Neutrophil (primary cell): ENCODE data around the gene PPP2R5D.
"Not testable (repeated sequence)": the region's sequence is repeated elsewhere in the genome, so short reads cannot be mapped to it uniquely, and the experiment has no call there.

Source experiments
- H3K27ac ChIP-seq: fragments of 200-600 bp; sonication (generic); 2 replicates; pipeline ENCODE4 v1.5.1; 2016; ENCODE audit warnings: mild to moderate bottlenecking, moderate library complexity
- H3K27me3 ChIP-seq: fragments of 200-600 bp; sonication (generic); 2 replicates; pipeline ENCODE4 v1.6.0; 2016; ENCODE audit warnings: mild to moderate bottlenecking
- H3K36me3 ChIP-seq: fragments of 200-600 bp; sonication (generic); 2 replicates; pipeline ENCODE4 v1.5.1; 2017
- H3K4me1 ChIP-seq, 2 experiments: fragments of 200-600 bp in 1 of 2; sonication (generic) in 1 of 2; 1 replicate in 1 of 2; 2 replicates in 1 of 2; pipeline versions ENCODE4 v1.5.1 to v1.6.1; 2013 to 2016; ENCODE audit warnings: low read depth in 1 of 2, low read length in 1 of 2, mild to moderate bottlenecking in 1 of 2, moderate library complexity in 1 of 2; ENCODE audit not compliant: control insufficient read depth in 1 of 2, insufficient read depth in 1 of 2
- H3K4me3 ChIP-seq, 2 experiments: fragments of 200-600 bp in 1 of 2; sonication (generic) in 1 of 2; 1 replicate in 1 of 2; 2 replicates in 1 of 2; pipeline ENCODE4 v1.5.1; 2013 to 2016; ENCODE audit warnings: low read depth in 1 of 2, low read length in 1 of 2, mild to moderate bottlenecking in 1 of 2, moderate library complexity in 1 of 2
- H3K9me3 ChIP-seq: fragments of 200-600 bp; sonication (generic); 2 replicates; pipeline ENCODE4 v1.5.1; 2016
- TF ChIP-seq, protein P1 (sequence below): fragments of 200-600 bp; sonication (generic); IDR thresholded peaks from 2 replicates; pipeline ENCODE4 v1.5.1; 2016; ENCODE audit warnings: antibody characterized with exemption

Gene PPP2R5D

GRCh38 chr6:42988486-42989020 is 4.2 kb downstream of the PPP2R5D start:
- H3K4me1 ChIP-seq = peaks cover 20 to 22% of the 10 kb centered on the region in 2 experiments
- no peak overlapping the region for H3K27ac ChIP-seq
- no peaks in the 10 kb centered on the region for H3K9me3 ChIP-seq
- H3K27me3 ChIP-seq = no peaks in the 10 kb centered on the region
- TF ChIP-seq, protein P1, sequence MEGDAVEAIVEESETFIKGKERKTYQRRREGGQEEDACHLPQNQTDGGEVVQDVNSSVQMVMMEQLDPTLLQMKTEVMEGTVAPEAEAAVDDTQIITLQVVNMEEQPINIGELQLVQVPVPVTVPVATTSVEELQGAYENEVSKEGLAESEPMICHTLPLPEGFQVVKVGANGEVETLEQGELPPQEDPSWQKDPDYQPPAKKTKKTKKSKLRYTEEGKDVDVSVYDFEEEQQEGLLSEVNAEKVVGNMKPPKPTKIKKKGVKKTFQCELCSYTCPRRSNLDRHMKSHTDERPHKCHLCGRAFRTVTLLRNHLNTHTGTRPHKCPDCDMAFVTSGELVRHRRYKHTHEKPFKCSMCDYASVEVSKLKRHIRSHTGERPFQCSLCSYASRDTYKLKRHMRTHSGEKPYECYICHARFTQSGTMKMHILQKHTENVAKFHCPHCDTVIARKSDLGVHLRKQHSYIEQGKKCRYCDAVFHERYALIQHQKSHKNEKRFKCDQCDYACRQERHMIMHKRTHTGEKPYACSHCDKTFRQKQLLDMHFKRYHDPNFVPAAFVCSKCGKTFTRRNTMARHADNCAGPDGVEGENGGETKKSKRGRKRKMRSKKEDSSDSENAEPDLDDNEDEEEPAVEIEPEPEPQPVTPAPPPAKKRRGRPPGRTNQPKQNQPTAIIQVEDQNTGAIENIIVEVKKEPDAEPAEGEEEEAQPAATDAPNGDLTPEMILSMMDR = no peak
- H3K36me3 ChIP-seq = peaks cover 28% of the 10 kb centered on the region
- H3K4me3 ChIP-seq = no peak overlapping the region

GRCh38 chr6:42989923-42990322 is 5.6 kb downstream of the PPP2R5D start:
- no peaks in the 10 kb centered on the region for H3K9me3 ChIP-seq
- H3K4me3 ChIP-seq = no peak overlapping the region
- peaks cover 28% of the 10 kb centered on the region for H3K36me3 ChIP-seq
- no peaks in the 10 kb centered on the region for H3K27me3 ChIP-seq
- TF ChIP-seq, protein P1 = no peak
- H3K4me1 ChIP-seq = peaks cover 13 to 14% of the 10 kb centered on the region in 2 experiments
- no peak overlapping the region for H3K27ac ChIP-seq

- Histone ChIP-seq H3K27ac (no peak overlapping the region), H3K9me3 (no peaks in the 10 kb centered on the region), H3K4me3 (no peak overlapping the region), H3K4me1 (no peaks in the 10 kb centered on the region), H3K36me3 (peaks cover 28% of the 10 kb centered on the region), H3K27me3 (no peaks in the 10 kb centered on the region)
- TF ChIP-seq, protein P1 = no peak
These were observed 9.1 kb downstream of the PPP2R5D start for GRCh38 chr6:42993445-42993844.

DNA sequence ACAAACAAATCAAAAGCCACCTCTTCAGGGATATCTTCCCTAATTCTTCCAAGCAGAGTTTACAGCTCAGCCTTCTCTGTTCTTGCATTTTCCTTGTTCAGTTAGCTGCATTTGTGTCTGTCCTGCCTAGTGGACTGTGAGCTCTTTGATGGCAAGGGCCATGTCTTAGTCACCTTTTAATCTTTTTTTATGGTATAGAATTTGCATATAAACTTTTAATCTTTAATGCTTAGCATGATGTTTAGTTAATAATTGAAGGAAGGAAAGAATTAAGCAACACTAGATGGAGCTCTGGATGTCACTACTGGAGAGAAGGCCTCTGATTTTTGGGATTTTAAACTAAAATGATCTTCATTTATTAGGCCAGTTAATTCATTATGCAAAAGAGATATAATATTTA is 12.1 kb downstream of the PPP2R5D start:
- Histone ChIP-seq H3K36me3 (peaks cover 9% of the 10 kb centered on the region), H3K9me3 (no peaks in the 10 kb centered on the region), H3K4me1 (no peaks in the 10 kb centered on the region), H3K4me3 (no peak overlapping the region), H3K27me3 (no peaks in the 10 kb centered on the region), H3K27ac (no peak overlapping the region)
- TF ChIP-seq, protein P1 = no peak

DNA sequence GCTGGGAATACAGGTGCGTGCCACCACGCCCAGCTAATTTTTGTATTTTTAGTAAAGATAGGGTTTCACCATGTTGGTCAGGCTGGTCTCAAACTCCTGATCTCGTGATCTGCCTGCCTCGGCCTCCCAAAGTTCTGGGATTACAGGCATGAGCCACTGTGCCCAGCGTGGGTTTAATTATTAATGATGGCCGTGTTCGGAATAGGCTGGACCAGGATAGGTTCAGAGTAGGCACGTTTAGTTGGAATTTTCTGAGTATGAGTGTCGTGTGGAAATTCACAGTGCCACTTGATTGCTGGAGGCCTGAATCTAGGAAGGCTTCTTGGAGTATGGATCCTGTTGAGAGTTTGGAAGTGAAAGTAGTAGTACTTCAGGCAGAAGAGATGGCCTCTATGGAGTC is 13.8 kb downstream of the PPP2R5D start:
- not testable (repeated sequence) for H3K4me1 ChIP-seq, H3K9me3 ChIP-seq, H3K27ac ChIP-seq, H3K27me3 ChIP-seq, H3K4me3 ChIP-seq, H3K36me3 ChIP-seq

GRCh38 chr6:43001843-43002242 is 17.5 kb downstream of the PPP2R5D start:
- Histone ChIP-seq H3K36me3 (peaks cover 14% of the 10 kb centered on the region), H3K9me3 (no peaks in the 10 kb centered on the region), H3K4me1 (no peaks in the 10 kb centered on the region), H3K27ac (no peak overlapping the region), H3K4me3 (no peak overlapping the region), H3K27me3 (no peaks in the 10 kb centered on the region)
- TF ChIP-seq, protein P1 = no peak
